GM23338 (cell line): ENCODE results near the gene RUSC2. TPM values are rescaled to one million over a fixed set of nuclear protein-coding genes. Genes with fewer than 3 reads are reported as not detected.

Experiments
- CREB1 ChIP-seq: fragments of 250-450 bp; sonication (Bioruptor Pico); IDR thresholded peaks from 2 replicates; pipeline ENCODE4 v1.5.0; 2020; ENCODE audit warnings: low read depth, mild to moderate bottlenecking, moderate library complexity
- EZH2 ChIP-seq: fragments of 200-600 bp; sonication (generic); IDR thresholded peaks from one replicate; pipeline ENCODE4 v1.8.0; 2017; ENCODE audit warnings: antibody characterized with exemption, mild to moderate bottlenecking, low read depth; ENCODE audit not compliant: unreplicated experiment
- EZH2phosphoT487 ChIP-seq: fragments of 200-600 bp; sonication (generic); IDR thresholded peaks from one replicate; pipeline ENCODE4 v1.8.1; 2018; ENCODE audit warnings: antibody characterized with exemption; ENCODE audit not compliant: unreplicated experiment
- POLR2AphosphoS5 ChIP-seq: IDR thresholded peaks from 2 replicates; pipeline ENCODE4 v1.6.1; 2016; ENCODE audit warnings: antibody characterized with exemption, low read depth
- STAT1 ChIP-seq: IDR thresholded peaks from one replicate; pipeline ENCODE4 v1.6.1; 2016; ENCODE audit warnings: antibody characterized with exemption; ENCODE audit not compliant: unreplicated experiment
- ZNF114 ChIP-seq: fragments of 250-450 bp; sonication (Bioruptor Pico); IDR thresholded peaks from 2 replicates; pipeline ENCODE4 v1.5.0; 2020; ENCODE audit warnings: mild to moderate bottlenecking, moderate library complexity
- ZNF331 ChIP-seq: fragments of 250-450 bp; sonication (Bioruptor Pico); IDR thresholded peaks from 2 replicates; pipeline ENCODE4 v1.5.0; 2020; ENCODE audit warnings: low read depth, mild to moderate bottlenecking, moderate library complexity
- polyA plus RNA-seq: library from polyadenylated mRNA; unstranded; fragments of >200 nt; fragmentation: Nextera tagmentation; extraction: Ambion mirVana; gene quantifications from 2 replicates; pipeline ENCODE4 v1.2.1, GENCODE V29; 2016
- total RNA-seq: library from RNA; depleted of rRNA; stranded (reverse); fragments of >200 nt; shearing (Covaris generic); gene quantifications from 2 replicates; pipeline ENCODE4 v1.2.3, GENCODE V29; 2014
- TF ChIP-seq, protein P1 (sequence below): fragments of 250-450 bp; sonication (Bioruptor Pico); IDR thresholded peaks from 2 replicates; pipeline ENCODE4 v1.5.0; 2020; ENCODE audit warnings: mild to moderate bottlenecking, moderate library complexity
- TF ChIP-seq, protein P2 (sequence below), 2 experiments: fragments of 200-600 bp in 1 of 2; sonication (generic) in 1 of 2; conservative IDR thresholded peaks; 2 replicates each; pipeline versions ENCODE4 v1.5.1 to v1.6.1; 2016 to 2017; ENCODE audit warnings: antibody characterized with exemption in 2 of 2, low read depth in 2 of 2, mild to moderate bottlenecking in 2 of 2, moderate library complexity in 1 of 2
- TF ChIP-seq, protein P3 (sequence below): IDR thresholded peaks from one replicate; pipeline ENCODE4 v1.6.1; 2018; ENCODE audit warnings: antibody characterized with exemption; ENCODE audit not compliant: unreplicated experiment

RUSC2 gene
- total and polyA plus RNA-seq, 2 experiments from 2014 or later: 3.0 to 8.2 TPM

DNA sequence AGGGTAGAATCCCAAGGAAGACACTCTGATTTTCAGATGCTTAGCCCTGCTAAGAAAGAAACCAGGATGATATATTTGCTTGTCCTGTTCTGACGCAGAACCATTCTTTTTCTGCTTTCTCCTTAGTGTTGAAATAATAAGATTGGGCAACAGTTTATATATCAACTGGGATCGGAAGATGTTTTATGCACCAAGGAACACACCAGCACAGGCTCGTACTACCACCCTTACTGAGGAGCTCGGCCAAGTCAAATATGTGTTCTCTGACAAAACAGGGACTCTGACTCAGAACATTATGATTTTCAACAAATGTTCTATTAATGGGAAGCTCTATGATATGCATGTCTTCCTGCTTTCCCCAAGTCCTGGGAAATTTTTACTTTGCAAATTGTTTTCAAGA, 19.0 kb upstream of the RUSC2 start (continued):
- TF ChIP-seq, protein P1, sequence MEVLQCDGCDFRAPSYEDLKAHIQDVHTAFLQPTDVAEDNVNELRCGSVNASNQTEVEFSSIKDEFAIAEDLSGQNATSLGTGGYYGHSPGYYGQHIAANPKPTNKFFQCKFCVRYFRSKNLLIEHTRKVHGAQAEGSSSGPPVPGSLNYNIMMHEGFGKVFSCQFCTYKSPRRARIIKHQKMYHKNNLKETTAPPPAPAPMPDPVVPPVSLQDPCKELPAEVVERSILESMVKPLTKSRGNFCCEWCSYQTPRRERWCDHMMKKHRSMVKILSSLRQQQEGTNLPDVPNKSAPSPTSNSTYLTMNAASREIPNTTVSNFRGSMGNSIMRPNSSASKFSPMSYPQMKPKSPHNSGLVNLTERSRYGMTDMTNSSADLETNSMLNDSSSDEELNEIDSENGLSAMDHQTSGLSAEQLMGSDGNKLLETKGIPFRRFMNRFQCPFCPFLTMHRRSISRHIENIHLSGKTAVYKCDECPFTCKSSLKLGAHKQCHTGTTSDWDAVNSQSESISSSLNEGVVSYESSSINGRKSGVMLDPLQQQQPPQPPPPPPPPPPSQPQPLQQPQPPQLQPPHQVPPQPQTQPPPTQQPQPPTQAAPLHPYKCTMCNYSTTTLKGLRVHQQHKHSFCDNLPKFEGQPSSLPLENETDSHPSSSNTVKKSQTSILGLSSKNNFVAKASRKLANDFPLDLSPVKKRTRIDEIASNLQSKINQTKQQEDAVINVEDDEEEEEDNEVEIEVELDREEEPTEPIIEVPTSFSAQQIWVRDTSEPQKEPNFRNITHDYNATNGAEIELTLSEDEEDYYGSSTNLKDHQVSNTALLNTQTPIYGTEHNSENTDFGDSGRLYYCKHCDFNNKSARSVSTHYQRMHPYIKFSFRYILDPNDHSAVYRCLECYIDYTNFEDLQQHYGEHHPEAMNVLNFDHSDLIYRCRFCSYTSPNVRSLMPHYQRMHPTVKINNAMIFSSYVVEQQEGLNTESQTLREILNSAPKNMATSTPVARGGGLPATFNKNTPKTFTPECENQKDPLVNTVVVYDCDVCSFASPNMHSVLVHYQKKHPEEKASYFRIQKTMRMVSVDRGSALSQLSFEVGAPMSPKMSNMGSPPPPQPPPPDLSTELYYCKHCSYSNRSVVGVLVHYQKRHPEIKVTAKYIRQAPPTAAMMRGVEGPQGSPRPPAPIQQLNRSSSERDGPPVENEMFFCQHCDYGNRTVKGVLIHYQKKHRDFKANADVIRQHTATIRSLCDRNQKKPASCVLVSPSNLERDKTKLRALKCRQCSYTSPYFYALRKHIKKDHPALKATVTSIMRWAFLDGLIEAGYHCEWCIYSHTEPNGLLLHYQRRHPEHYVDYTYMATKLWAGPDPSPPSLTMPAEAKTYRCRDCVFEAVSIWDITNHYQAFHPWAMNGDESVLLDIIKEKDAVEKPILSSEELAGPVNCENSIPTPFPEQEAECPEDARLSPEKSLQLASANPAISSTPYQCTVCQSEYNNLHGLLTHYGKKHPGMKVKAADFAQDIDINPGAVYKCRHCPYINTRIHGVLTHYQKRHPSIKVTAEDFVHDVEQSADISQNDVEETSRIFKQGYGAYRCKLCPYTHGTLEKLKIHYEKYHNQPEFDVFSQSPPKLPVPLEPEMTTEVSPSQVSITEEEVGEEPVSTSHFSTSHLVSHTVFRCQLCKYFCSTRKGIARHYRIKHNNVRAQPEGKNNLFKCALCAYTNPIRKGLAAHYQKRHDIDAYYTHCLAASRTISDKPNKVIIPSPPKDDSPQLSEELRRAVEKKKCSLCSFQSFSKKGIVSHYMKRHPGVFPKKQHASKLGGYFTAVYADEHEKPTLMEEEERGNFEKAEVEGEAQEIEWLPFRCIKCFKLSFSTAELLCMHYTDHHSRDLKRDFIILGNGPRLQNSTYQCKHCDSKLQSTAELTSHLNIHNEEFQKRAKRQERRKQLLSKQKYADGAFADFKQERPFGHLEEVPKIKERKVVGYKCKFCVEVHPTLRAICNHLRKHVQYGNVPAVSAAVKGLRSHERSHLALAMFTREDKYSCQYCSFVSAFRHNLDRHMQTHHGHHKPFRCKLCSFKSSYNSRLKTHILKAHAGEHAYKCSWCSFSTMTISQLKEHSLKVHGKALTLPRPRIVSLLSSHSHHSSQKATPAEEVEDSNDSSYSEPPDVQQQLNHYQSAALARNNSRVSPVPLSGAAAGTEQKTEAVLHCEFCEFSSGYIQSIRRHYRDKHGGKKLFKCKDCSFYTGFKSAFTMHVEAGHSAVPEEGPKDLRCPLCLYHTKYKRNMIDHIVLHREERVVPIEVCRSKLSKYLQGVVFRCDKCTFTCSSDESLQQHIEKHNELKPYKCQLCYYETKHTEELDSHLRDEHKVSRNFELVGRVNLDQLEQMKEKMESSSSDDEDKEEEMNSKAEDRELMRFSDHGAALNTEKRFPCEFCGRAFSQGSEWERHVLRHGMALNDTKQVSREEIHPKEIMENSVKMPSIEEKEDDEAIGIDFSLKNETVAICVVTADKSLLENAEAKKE (CRISPR knock-in tag): no peak
- TF ChIP-seq POLR2AphosphoS5 (no peak), ZNF331 (CRISPR knock-in tag) (no peak), ZNF114 (CRISPR knock-in tag) (no peak), STAT1 (no peak), EZH2phosphoT487 (no peak), EZH2 (no peak), CREB1 (CRISPR knock-in tag) (no peak)
- TF ChIP-seq, protein P2, sequence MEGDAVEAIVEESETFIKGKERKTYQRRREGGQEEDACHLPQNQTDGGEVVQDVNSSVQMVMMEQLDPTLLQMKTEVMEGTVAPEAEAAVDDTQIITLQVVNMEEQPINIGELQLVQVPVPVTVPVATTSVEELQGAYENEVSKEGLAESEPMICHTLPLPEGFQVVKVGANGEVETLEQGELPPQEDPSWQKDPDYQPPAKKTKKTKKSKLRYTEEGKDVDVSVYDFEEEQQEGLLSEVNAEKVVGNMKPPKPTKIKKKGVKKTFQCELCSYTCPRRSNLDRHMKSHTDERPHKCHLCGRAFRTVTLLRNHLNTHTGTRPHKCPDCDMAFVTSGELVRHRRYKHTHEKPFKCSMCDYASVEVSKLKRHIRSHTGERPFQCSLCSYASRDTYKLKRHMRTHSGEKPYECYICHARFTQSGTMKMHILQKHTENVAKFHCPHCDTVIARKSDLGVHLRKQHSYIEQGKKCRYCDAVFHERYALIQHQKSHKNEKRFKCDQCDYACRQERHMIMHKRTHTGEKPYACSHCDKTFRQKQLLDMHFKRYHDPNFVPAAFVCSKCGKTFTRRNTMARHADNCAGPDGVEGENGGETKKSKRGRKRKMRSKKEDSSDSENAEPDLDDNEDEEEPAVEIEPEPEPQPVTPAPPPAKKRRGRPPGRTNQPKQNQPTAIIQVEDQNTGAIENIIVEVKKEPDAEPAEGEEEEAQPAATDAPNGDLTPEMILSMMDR (conservative IDR thresholded peaks at IDR 0.05; ENCODE audit: low read depth in 2 of 2): no peak
- TF ChIP-seq, protein P3, sequence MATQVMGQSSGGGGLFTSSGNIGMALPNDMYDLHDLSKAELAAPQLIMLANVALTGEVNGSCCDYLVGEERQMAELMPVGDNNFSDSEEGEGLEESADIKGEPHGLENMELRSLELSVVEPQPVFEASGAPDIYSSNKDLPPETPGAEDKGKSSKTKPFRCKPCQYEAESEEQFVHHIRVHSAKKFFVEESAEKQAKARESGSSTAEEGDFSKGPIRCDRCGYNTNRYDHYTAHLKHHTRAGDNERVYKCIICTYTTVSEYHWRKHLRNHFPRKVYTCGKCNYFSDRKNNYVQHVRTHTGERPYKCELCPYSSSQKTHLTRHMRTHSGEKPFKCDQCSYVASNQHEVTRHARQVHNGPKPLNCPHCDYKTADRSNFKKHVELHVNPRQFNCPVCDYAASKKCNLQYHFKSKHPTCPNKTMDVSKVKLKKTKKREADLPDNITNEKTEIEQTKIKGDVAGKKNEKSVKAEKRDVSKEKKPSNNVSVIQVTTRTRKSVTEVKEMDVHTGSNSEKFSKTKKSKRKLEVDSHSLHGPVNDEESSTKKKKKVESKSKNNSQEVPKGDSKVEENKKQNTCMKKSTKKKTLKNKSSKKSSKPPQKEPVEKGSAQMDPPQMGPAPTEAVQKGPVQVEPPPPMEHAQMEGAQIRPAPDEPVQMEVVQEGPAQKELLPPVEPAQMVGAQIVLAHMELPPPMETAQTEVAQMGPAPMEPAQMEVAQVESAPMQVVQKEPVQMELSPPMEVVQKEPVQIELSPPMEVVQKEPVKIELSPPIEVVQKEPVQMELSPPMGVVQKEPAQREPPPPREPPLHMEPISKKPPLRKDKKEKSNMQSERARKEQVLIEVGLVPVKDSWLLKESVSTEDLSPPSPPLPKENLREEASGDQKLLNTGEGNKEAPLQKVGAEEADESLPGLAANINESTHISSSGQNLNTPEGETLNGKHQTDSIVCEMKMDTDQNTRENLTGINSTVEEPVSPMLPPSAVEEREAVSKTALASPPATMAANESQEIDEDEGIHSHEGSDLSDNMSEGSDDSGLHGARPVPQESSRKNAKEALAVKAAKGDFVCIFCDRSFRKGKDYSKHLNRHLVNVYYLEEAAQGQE: no peak
